Heart left ventricle (tissue), 16 donors: Measurements from ENCODE around the gene TSSC4. TPM values are rescaled to one million over a fixed set of nuclear protein-coding genes. Genes with fewer than 3 reads are reported as not detected.

ENCODE experiments used
- ATAC-seq, 4 donors: fragments of 200-7000 bp; cut with Tn5 transposase; one replicate each; pipeline ENCODE4 v1.9.1; 2020 to 2022; ENCODE audit warnings: moderate library complexity in 4 of 4, mild to moderate bottlenecking in 3 of 4, moderate number of reproducible peaks in 1 of 4
- DNase-seq, 5 donors: peaks; one replicate each; pipeline ENCODE4 v3.0.0-alpha.2; 2020
- H3K27ac ChIP-seq, 12 donors: fragments of 200-600 bp; sonication (generic) in 4 of 12; one replicate each; pipeline versions ENCODE4 v1.5.0 to v1.8.0; 2016 to 2022; ENCODE audit warnings: mild to moderate bottlenecking in 2 of 12
- H3K27me3 ChIP-seq, 9 donors: fragments of 200-600 bp; sonication (generic) in 2 of 9; one replicate each; pipeline versions ENCODE4 v1.5.1 to v1.8.0; 2016 to 2022; ENCODE audit warnings: mild to moderate bottlenecking in 3 of 9
- H3K36me3 ChIP-seq, 9 donors: fragments of 200-600 bp; sonication (generic) in 2 of 9; one replicate each; pipeline versions ENCODE4 v1.5.0 to v1.8.0; 2018 to 2022; ENCODE audit warnings: mild to moderate bottlenecking in 2 of 9
- H3K4me1 ChIP-seq, 12 donors: fragments of 200-600 bp; sonication (generic) in 4 of 12; one replicate each; pipeline versions ENCODE4 v1.5.0 to v1.8.0; 2016 to 2022; ENCODE audit warnings: mild to moderate bottlenecking in 3 of 12
- H3K4me3 ChIP-seq, 12 donors: fragments of 200-600 bp; sonication (generic) in 4 of 12; one replicate each; pipeline versions ENCODE4 v1.5.0 to v1.8.0; 2017 to 2022; ENCODE audit warnings: mild to moderate bottlenecking in 9 of 12, moderate library complexity in 4 of 12
- H3K9me3 ChIP-seq, 12 donors: fragments of 200-600 bp; sonication (generic) in 4 of 12; one replicate each; pipeline versions ENCODE4 v1.5.0 to v1.8.0; 2016 to 2022; ENCODE audit warnings: mild to moderate bottlenecking in 1 of 12
- POLR2A ChIP-seq, 2 donors: fragments of 450-650 bp; IDR thresholded peaks; one replicate each; pipeline ENCODE4 v1.6.1; 2017; ENCODE audit warnings: antibody characterized with exemption in 2 of 2, mild to moderate bottlenecking in 2 of 2, moderate library complexity in 2 of 2
- WGBS, 4 donors: extraction: QIAGEN DNeasy Blood & Tissue Kit in 2 of 4; methylation state at CpG; one replicate each; pipeline versions ENCODE4 v1.1.5 to v1.1.7; 2013 to 2018; 5-methylcytosine and 5-hydroxymethylcytosine counted together
- intact Hi-C, 10 donors: fragments of 100-400 bp; cut with DNase I; formaldehyde crosslinking; loops; one replicate each; pipeline versions ENCODE4 v1.11.1 to v1.14.2; 2022
- polyA plus RNA-seq, 2 donors: library from polyadenylated mRNA; stranded (reverse); fragments of 200-250 nt; gene quantifications; one replicate each; pipeline ENCODE4 v1.2.3, GENCODE V29; 2013
- total RNA-seq, 9 donors: library from RNA; depleted of rRNA in 2 of 9; stranded (reverse); fragments of >200 nt in 2 of 9; fragmentation: NEBNext Ultra II Directional in 3 of 9; extraction: Animal tissue kit (Norgen Biotek cat#: 25700) in 3 of 9; gene quantifications; one replicate each; pipeline versions ENCODE4 v1.1.0 to v1.2.4, GENCODE V29; 2016 to 2023
- TF ChIP-seq, protein P1 (sequence below), 12 donors: fragments of 200-600 bp; sonication (generic) in 4 of 12; IDR thresholded peaks; one replicate each; pipeline versions ENCODE4 v1.5.0 to v1.8.0; 2018 to 2022; ENCODE audit warnings: antibody characterized with exemption in 12 of 12, mild to moderate bottlenecking in 5 of 12
- donor health status: ischemic (EF 13 %, LVEDD 7.1; RV severe dilation, severe dysfunction).
- donor health status: healthy with polysubstance abuse.
- donor health status: DM: no; HTN: yes; CAD: no.
- donor health status: DM: no; HTN: no; CAD: no.
- donor health status: ischemic (EF 25% LVEDD 6.9; RV normal size, moderate dysfunction).
- donor health status: ischemic (EF 25% LVEDD 5.7; RV mildly dilated, moderate dysfunction).
- donor health status: healthy.
- donor health status: DM: yes; HTN: yes; CAD: no.
- donor health status: ischemic (EF 35%, LVEDD 5.7; RV mildly dilated, moderate dysfunction).
- donor health status: nonischemic (EF 11% LVEDD 7.7; RV severe dilation, severe dysfunction).
- donor health status: DM: yes; HTN: yes; CAD: no.
- donor health status: PGD.
- donor health status: ischemic (EF 29% LVEDD 5.4; RV normal size, mild dysfunction).
- donor health status: nonischemic (EF 23%, LVEDD 6.1; RV moderate dilation, normal function).

The TSSC4 gene
- total and polyA plus RNA-seq, 11 donors: 23.4 to 75.9 (median 37.2) TPM

DNA sequence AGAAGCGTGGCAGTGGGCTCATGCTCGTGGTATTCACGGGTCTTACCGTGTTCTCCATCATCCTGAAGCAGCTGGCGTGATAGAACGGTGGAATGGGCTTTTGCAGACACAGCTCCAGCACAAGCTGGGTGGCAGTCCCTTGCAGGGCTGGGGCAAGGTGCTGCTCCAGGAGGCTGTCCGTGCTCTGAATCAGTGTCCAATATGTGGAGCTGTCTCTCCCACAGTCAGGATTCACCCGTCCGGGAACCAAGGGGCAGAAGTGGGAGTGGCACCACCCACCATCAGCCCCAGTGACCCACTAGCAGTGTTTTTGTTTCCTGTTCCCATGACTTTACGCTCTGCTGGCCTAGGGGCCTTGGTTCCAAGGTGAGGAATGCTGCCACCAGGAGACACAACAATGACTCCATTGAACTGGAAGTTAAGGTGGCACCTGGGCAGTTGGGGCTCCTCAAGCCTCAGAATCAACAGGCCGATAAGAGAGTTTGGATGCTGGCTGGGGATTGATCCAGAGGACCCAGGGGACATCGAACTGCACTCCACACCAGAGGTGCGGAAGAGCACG, 40.4 kb upstream of the TSSC4 start:
- H3K4me1 ChIP-seq: peaks cover 0 to 5% (median 0%) of the 10 kb centered on the region in 12 donors
- H3K27me3 ChIP-seq: no peaks in the 10 kb centered on the region
- intact Hi-C loops: no loop called here
- no peaks in the 10 kb centered on the region for H3K36me3 ChIP-seq
- 92 to 96% (median 95%) methylated on average over 14 of the region's 14 CpGs for WGBS, 4 donors
- no peak for TF ChIP-seq POLR2A (IDR thresholded peaks at IDR 0.05)
- TF ChIP-seq, protein P1, sequence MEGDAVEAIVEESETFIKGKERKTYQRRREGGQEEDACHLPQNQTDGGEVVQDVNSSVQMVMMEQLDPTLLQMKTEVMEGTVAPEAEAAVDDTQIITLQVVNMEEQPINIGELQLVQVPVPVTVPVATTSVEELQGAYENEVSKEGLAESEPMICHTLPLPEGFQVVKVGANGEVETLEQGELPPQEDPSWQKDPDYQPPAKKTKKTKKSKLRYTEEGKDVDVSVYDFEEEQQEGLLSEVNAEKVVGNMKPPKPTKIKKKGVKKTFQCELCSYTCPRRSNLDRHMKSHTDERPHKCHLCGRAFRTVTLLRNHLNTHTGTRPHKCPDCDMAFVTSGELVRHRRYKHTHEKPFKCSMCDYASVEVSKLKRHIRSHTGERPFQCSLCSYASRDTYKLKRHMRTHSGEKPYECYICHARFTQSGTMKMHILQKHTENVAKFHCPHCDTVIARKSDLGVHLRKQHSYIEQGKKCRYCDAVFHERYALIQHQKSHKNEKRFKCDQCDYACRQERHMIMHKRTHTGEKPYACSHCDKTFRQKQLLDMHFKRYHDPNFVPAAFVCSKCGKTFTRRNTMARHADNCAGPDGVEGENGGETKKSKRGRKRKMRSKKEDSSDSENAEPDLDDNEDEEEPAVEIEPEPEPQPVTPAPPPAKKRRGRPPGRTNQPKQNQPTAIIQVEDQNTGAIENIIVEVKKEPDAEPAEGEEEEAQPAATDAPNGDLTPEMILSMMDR (IDR thresholded peaks at IDR 0.05): no peak
- H3K27ac ChIP-seq: no peak overlapping the region
- H3K4me3 ChIP-seq: no peak overlapping the region
- ATAC-seq: no peak
- DNase-seq: no peak
- H3K9me3 ChIP-seq: no peaks in the 10 kb centered on the region

DNA sequence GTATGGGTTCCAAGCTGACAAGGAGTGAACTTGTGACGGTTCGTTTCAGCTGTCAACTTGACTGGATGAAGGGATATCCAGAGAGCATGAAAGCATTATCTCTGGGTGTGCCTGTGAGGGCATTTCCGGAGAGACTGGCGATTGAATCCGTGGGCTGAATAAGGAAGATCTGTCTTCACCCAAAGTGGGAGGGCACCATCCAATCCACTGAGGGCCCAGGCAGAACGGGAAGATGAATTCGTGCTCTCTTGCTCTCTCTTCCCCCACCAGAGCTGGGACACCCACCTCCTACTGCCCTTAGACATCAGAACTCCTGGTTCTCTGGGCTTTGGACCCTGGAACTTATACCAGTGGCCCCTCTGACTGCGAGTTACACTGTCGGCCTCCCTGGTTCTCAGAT, 39.0 kb upstream of the TSSC4 start:
- Histone ChIP-seq H3K9me3 (no peaks in the 10 kb centered on the region), H3K27me3 (no peaks in the 10 kb centered on the region), H3K36me3 (no peaks in the 10 kb centered on the region), H3K27ac (no peak overlapping the region), H3K4me1 (peaks cover 0 to 9% (median 4%) of the 10 kb centered on the region in 12 donors), H3K4me3 (no peak overlapping the region)
- WGBS, 4 donors: 68 to 75% (median 72%) methylated on average over 9 of the region's 9 CpGs
- ATAC-seq: no peak
- no peak for DNase-seq
- intact Hi-C loops: no loop called here
- no peak for TF ChIP-seq POLR2A (IDR thresholded peaks at IDR 0.05)
- TF ChIP-seq, protein P1 (IDR thresholded peaks at IDR 0.05): no peak

DNA sequence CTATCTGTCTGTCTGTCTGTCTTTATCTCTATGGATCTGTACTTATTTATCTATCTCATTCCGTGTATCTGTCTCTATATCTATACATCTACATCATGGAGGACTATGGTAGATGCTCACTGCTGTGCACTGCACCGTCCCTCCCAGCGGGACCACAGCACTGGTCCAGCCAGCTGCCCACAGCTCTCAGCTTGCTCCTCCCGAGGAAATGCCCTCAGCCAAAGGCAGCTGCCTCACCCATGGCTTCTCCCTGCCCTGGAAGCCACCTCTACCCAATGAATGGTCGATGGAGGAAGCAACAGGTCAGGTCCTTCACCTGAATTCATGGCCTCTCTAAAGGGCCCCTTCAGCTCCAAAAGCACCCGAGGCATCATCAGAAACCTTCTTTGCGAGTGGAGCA, 38.1 kb upstream of the TSSC4 start:
- ATAC-seq: no peak
- H3K27ac ChIP-seq: no peak overlapping the region
- TF ChIP-seq POLR2A (IDR thresholded peaks at IDR 0.05): no peak
- TF ChIP-seq, protein P1 (IDR thresholded peaks at IDR 0.05): no peak
- H3K4me1 ChIP-seq: peaks cover 0 to 16% (median 7%) of the 10 kb centered on the region in 12 donors
- no peaks in the 10 kb centered on the region for H3K27me3 ChIP-seq
- H3K4me3 ChIP-seq: no peak overlapping the region
- no peaks in the 10 kb centered on the region for H3K9me3 ChIP-seq
- no peaks in the 10 kb centered on the region for H3K36me3 ChIP-seq
- intact Hi-C loops: no loop called here
- WGBS, 4 donors: 86 to 95% (median 92%) methylated on average over 7 of the region's 7 CpGs
- DNase-seq: no peak

DNA sequence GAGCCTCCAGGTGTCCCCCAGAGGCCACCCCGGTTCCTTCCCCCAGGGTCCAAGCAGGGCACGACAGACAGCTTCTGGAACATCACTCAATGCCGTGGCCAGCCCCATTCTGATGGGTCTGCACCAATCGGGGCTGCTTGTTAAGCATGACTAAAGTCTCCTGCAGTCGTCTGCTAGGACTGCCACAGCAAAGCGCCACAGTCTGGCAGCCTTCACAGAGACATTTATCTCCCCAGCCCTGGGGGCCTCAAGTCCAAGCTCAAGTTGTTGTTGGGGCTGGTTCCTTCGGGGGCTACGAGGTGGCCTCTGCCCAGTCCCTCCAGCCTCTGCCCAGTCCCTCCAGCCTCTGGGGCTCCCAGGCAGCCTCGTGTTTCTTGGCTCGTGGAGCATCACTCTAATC, 37.4 kb upstream of the TSSC4 start:
- Histone ChIP-seq H3K36me3 (no peaks in the 10 kb centered on the region), H3K27ac (no peak overlapping the region), H3K27me3 (no peaks in the 10 kb centered on the region), H3K4me3 (no peak overlapping the region), H3K9me3 (no peaks in the 10 kb centered on the region), H3K4me1 (peaks cover 0 to 22% (median 10%) of the 10 kb centered on the region in 12 donors)
- DNase-seq: no peak
- no peak for ATAC-seq
- TF ChIP-seq, protein P1 (IDR thresholded peaks at IDR 0.05): no peak
- TF ChIP-seq POLR2A (IDR thresholded peaks at IDR 0.05): no peak
- intact Hi-C loops: no loop called here
- WGBS, 4 donors: 83 to 87% (median 83%) methylated on average over 10 of the region's 10 CpGs
